NB4 (cell line): ENCODE measurements around the gene CHST13.

ENCODE experiments used
- DNase-seq: peaks from one replicate; pipeline ENCODE4 v3.0.0; 2010; ENCODE audit warnings: low read depth
- H3K4me3 ChIP-seq: one replicate; pipeline ENCODE4 v1.5.1; 2011; ENCODE audit warnings: mild to moderate bottlenecking, low read depth, low read length, moderate library complexity
- CTCF ChIP-seq: IDR thresholded peaks from one replicate; pipeline ENCODE4 v1.5.1; 2012; ENCODE audit warnings: low read depth, low read length
- MYC ChIP-seq: IDR thresholded peaks from 2 replicates; pipeline ENCODE4 v1.6.1; 2011; ENCODE audit warnings: low read depth, low read length
- POLR2A ChIP-seq: IDR thresholded peaks from 2 replicates; pipeline ENCODE4 v1.6.1; 2011; ENCODE audit warnings: mild to moderate bottlenecking; ENCODE audit not compliant: insufficient read length; ENCODE audit errors: extremely low read depth
- TF ChIP-seq, protein P1 (sequence below): IDR thresholded peaks from 2 replicates; pipeline ENCODE4 v1.6.1; 2011; ENCODE audit warnings: low read depth, low read length

Gene CHST13

DNA sequence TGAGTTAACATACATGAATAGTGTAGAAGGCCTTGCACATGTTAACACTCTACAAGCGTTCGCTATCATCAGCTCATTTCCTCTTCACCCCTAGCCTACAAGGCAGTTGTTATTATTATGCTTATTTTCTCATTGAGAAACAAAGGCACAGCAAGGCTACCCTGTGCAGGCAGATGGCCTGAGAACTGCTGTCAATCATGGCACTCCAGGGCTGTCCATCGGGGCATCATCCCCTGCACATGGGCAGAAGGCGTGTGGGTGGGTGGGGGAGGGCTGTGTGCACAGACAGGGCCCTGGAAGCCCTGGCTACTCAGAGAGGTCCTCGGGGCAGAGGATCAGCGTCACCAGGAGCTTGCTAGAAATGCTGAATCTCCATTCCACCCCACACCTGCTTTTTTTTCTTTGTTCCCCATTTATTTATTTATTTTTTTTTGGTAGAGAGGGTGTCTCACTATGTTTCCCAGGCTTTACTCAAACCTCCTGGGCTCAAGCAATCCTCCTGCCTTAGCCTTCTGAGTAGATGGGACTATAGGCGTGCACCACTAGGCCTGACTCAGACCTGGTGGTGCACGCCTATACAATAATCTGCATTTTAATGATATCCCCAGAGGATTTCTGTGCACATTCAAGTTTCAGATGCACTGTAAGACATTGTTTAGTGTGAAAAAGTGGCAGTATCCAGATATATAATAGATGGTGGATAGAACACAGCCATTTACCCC lies 38.6 kb upstream of the CHST13 start:
- TF ChIP-seq, protein P1, sequence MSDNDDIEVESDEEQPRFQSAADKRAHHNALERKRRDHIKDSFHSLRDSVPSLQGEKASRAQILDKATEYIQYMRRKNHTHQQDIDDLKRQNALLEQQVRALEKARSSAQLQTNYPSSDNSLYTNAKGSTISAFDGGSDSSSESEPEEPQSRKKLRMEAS, result no peak
- TF ChIP-seq MYC, result no peak
- TF ChIP-seq POLR2A, result no peak
- TF ChIP-seq CTCF, result no peak
- no peak for DNase-seq
- H3K4me3 ChIP-seq, result no peak overlapping the region

DNA sequence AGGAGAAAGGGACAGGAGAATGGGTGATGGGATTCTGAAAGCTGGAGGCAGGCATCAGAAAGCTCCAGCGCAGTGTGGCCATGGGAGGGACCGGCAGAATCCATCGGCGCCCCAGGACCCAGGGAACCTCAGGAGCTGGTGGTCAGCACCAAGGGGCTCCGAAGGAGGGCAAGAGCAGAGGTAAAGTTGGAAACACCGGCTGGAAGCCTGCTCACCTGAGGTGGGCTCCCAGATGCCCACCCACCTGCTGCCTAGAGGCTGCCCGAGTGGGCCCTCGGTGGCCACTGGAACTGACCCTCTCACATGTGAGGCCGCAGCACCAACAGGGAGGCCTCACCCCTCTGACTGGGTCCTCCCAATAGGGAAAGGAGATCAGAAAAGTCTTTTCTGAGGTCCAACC lies 38.0 kb upstream of the CHST13 start:
- no peak for DNase-seq
- TF ChIP-seq MYC, result no peak
- TF ChIP-seq, protein P1, result no peak
- TF ChIP-seq POLR2A, result no peak
- TF ChIP-seq CTCF, result no peak
- H3K4me3 ChIP-seq, result no peak overlapping the region

- TF ChIP-seq MYC (no peak), POLR2A (no peak)
- H3K4me3 ChIP-seq, result peak overlapping the region; percentile 71
- DNase-seq, result no peak
Measured at GRCh38 chr3:126486360-126486847, 37.6 kb upstream of the CHST13 start.

- peak; percentile 85 for DNase-seq
- TF ChIP-seq CTCF (peak; percentile 22), POLR2A (peak; percentile 37), MYC (peak; percentile 86; the same call in 1 of the 2 replicates)
- TF ChIP-seq, protein P1, result peak; percentile 81
- H3K4me3 ChIP-seq, result peak overlapping the region; percentile 71
Measured at GRCh38 chr3:126487151-126487771, 36.7 kb upstream of the CHST13 start.

DNA sequence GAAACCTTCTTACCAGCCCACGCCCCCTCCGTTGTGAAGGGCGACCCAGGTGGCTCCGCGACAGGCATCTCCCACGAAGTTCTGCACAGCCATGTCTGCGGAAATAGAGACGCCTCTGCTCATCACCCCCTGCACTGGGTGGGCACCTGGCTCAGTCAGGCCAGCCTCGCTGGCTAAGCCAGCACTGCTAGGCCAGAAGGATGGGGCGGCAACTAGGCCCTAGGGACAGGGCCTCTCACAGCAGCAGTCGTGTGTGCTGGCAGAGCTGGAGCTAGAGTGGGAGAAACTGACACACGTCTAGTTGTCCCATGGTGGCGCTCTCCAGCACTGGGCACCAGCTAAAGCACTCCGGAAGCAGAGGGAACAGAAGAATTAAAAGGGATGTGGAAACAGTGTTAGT lies 35.8 kb upstream of the CHST13 start:
- peak; percentile 95 for DNase-seq
- peak; percentile 61 for TF ChIP-seq CTCF
- TF ChIP-seq POLR2A, result peak; percentile 71
- TF ChIP-seq MYC, result peak; percentile 83; the same call in 1 of the 2 replicates
- TF ChIP-seq, protein P1, result peak; percentile 75
- H3K4me3 ChIP-seq, result peak overlapping the region; percentile 71

- TF ChIP-seq, protein P1, result no peak
- TF ChIP-seq POLR2A, result no peak
- no peak for TF ChIP-seq CTCF
- no peak for TF ChIP-seq MYC
- H3K4me3 ChIP-seq, result no peak overlapping the region
- no peak for DNase-seq
Measured at GRCh38 chr3:126488886-126489569, 34.9 kb upstream of the CHST13 start.
